Endothelial cell of umbilical vein (primary cell): ENCODE data around the gene ASTN1. TPM values are rescaled to one million over a fixed set of nuclear protein-coding genes. Genes with fewer than 3 reads are reported as not detected.

Source experiments
- BruUV-seq: library from RNA; stranded (reverse); fragments of 400-500 nt; replicated peaks from 2 replicates; lab custom pipeline; 2021; lab: Mats Ljungman, UMichigan
- CTCF ChIA-PET: fragments of 300-600, 350-600 bp; sonication (Branson Sonifier 250); formaldehyde crosslinking; loops from one replicate; lab custom pipeline; 2021; ENCODE audit warnings: antibody characterized with exemption, inconsistent platforms; lab: Charles Lee
- POLR2A ChIA-PET: fragments of 300-600, 350-600 bp; sonication (Branson Sonifier 250); formaldehyde crosslinking; loops from one replicate; lab custom pipeline; 2021; ENCODE audit warnings: antibody characterized with exemption, inconsistent platforms; lab: Charles Lee
- DNase-seq: peaks from one replicate; pipeline ENCODE4 v3.0.0-alpha.2; 2011; ENCODE audit warnings: low read depth, low spot score
- FAIRE-seq: peaks from 2 replicates; lab custom pipeline; 2011; peaks lifted over from hg19 to GRCh38; lab: Jason Lieb, UNC
- H2AFZ ChIP-seq: 2 replicates; pipeline ENCODE4 v1.6.0; 2012; ENCODE audit warnings: low read depth, low read length, control low read depth, inconsistent platforms
- H3K27ac ChIP-seq: 2 replicates; pipeline ENCODE4 v1.5.1; 2011; ENCODE audit warnings: low read depth, mild to moderate bottlenecking, control low read depth, low read length, moderate library complexity; ENCODE audit not compliant: insufficient read depth
- H3K27me3 ChIP-seq, 2 experiments: 2 replicates each; pipeline versions ENCODE4 v1.6.0 to v1.6.1; 2011; ENCODE audit warnings: low read length in 2 of 2, mixed read lengths in 1 of 2; ENCODE audit not compliant: control insufficient read depth in 2 of 2, insufficient read depth in 2 of 2
- H3K36me3 ChIP-seq, 2 experiments: 2 replicates in 1 of 2; 3 replicates in 1 of 2; pipeline ENCODE4 v1.5.1; 2011; ENCODE audit warnings: low read length in 2 of 2, mild to moderate bottlenecking in 1 of 2, moderate library complexity in 1 of 2; ENCODE audit not compliant: control insufficient read depth in 2 of 2, insufficient read depth in 2 of 2; ENCODE audit errors: extremely low read depth in 1 of 2
- H3K4me1 ChIP-seq: 3 replicates; pipeline ENCODE4 v1.5.1; 2011; ENCODE audit warnings: mild to moderate bottlenecking, low read length; ENCODE audit not compliant: control insufficient read depth, insufficient read depth; ENCODE audit errors: extremely low read depth
- H3K4me2 ChIP-seq: 2 replicates; pipeline ENCODE4 v1.6.1; 2011; ENCODE audit warnings: low read length, control low read depth, mixed read lengths; ENCODE audit not compliant: insufficient read depth
- H3K4me3 ChIP-seq, 3 experiments: fragments of 200-600 bp in 1 of 3; sonication (generic), shearing (Covaris generic) in 1 of 3; replicated peaks in 1 of 3; 2 replicates each; pipeline ENCODE4 v1.5.1; 2011 to 2016; ENCODE audit warnings: control low read depth in 3 of 3, low read length in 3 of 3, mild to moderate bottlenecking in 2 of 3, inconsistent platforms in 1 of 3, low read depth in 1 of 3, moderate library complexity in 1 of 3; ENCODE audit not compliant: insufficient read depth in 1 of 3
- H3K79me2 ChIP-seq: 2 replicates; pipeline ENCODE4 v1.6.0; 2012; ENCODE audit warnings: low read length, inconsistent platforms; ENCODE audit not compliant: control insufficient read depth, insufficient read depth
- H3K9ac ChIP-seq: replicated peaks from 2 replicates; pipeline ENCODE3; 2011; ENCODE audit warnings: low read length, control low read depth; ENCODE audit not compliant: insufficient read depth; ENCODE audit errors: extremely low read depth
- H3K9me1 ChIP-seq: replicated peaks from 3 replicates; pipeline ENCODE4 v1.6.0; 2011; ENCODE audit warnings: mild to moderate bottlenecking, low read length; ENCODE audit not compliant: control insufficient read depth, insufficient read depth; ENCODE audit errors: extremely low read depth
- H3K9me3 ChIP-seq: replicated peaks from 2 replicates; pipeline ENCODE4 v1.5.1; 2012; ENCODE audit warnings: low read length, inconsistent platforms; ENCODE audit not compliant: control insufficient read depth, insufficient read depth
- H4K20me1 ChIP-seq: replicated peaks from 2 replicates; pipeline ENCODE3; 2011; ENCODE audit warnings: mild to moderate bottlenecking, low read length; ENCODE audit not compliant: control insufficient read depth, insufficient read depth; ENCODE audit errors: extremely low read depth
- EZH2 ChIP-seq: IDR thresholded peaks from 2 replicates; pipeline ENCODE4 v1.6.1; 2012; ENCODE audit warnings: borderline replicate concordance, low read depth, mild to moderate bottlenecking, moderate library complexity, low read length, inconsistent platforms; ENCODE audit not compliant: severe bottlenecking
- FOS ChIP-seq: IDR thresholded peaks from 2 replicates; pipeline ENCODE4 v1.6.1; 2011; ENCODE audit warnings: mild to moderate bottlenecking, low read length, moderate library complexity, borderline replicate concordance; ENCODE audit not compliant: insufficient read depth
- GATA2 ChIP-seq: IDR thresholded peaks from 2 replicates; pipeline ENCODE4 v1.7.0; 2011; ENCODE audit warnings: low read depth, mild to moderate bottlenecking, moderate library complexity, mixed read lengths, low read length; ENCODE audit not compliant: insufficient read length, insufficient read depth
- MYC ChIP-seq: IDR thresholded peaks from one replicate; pipeline ENCODE4 v1.6.1; 2011; ENCODE audit warnings: mild to moderate bottlenecking, low read depth, low read length
- POLR2A ChIP-seq: IDR thresholded peaks from 2 replicates; pipeline ENCODE4 v1.6.1; 2012; ENCODE audit warnings: low read depth, mild to moderate bottlenecking, control low read depth, low read length
- dilution Hi-C: fragments of 300-500 bp; cut with MboI; formaldehyde crosslinking; loops from one replicate; pipeline ENCODE4 v1.15.0; 2019; ENCODE audit warnings: low sequenced_read_pairs; ENCODE audit not compliant: extremely low pct_ligation_motif_present
- intact Hi-C: fragments of 100-400 bp; cut with micrococcal nuclease; formaldehyde crosslinking; loops from one replicate; pipeline ENCODE4 v1.10.0; 2022
- polyA plus RNA-seq, 4 experiments: library from polyadenylated mRNA; depleted of rRNA in 3 of 4; stranded (reverse) in 3 of 4; unstranded in 1 of 4; fragments of >200 nt; gene quantifications; 2 replicates each; pipeline versions ENCODE4 v1.2.1 to v1.2.3, GENCODE V29; 2011 to 2012; ENCODE audit warnings: missing spikeins in 1 of 4
- total RNA-seq: library from RNA; stranded (reverse); gene quantifications from 2 replicates; pipeline ENCODE4 v1.2.3, GENCODE V29; 2021
- TF ChIP-seq, protein P1 (sequence below): IDR thresholded peaks from 2 replicates; pipeline ENCODE4 v1.6.1; 2011; ENCODE audit not compliant: insufficient read depth, insufficient read length
- TF ChIP-seq, protein P2 (sequence below), 2 donors: IDR thresholded peaks; 1 replicate in 1 of 2; 2 replicates in 1 of 2; pipeline ENCODE4 v1.5.1; 2011; ENCODE audit warnings: low read length in 2 of 2, mild to moderate bottlenecking in 2 of 2, moderate library complexity in 2 of 2, control low read depth in 1 of 2, inconsistent platforms in 1 of 2, low read depth in 1 of 2; ENCODE audit not compliant: insufficient read depth in 1 of 2; ENCODE audit errors: extremely low read depth in 1 of 2

Gene ASTN1
- total and polyA plus RNA-seq, 2 donors (not counting 3 experiments of a cell fraction or from before 2014, with no cell fraction given) = 0.04 TPM; not detected in 1

DNA sequence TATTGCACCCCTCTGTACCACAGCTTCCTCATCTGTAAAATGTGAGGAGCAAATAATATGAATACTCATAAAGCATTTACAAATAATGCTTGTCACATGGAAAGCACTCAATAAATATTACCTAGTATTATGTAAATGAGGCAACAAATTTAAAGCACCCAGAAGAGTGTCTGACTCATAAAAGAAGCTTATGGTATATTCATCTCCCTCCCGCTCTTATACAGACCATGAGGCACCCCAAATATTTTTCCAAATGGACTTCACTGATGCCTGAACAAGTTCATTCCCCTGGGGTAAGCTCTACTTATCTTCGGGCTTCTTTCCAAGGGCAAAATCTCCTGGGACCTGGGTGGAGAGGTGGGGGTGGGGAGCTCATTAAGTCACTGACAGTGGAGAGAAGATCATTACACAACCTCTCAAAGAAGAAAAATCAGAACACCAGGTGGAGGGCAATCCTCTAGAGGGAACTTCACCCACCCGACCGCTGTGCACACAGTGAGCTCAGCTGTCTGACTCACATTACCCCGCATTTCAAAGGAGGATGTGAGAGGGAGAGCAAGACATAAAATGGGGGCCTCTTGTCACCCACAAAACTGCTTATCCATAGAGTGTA lies 166.2 kb downstream of the ASTN1 start:
- H2AFZ ChIP-seq = no peak overlapping the region
- intact Hi-C loops (no loop called here), dilution Hi-C loops (no loop called here)
- BruUV-seq = no TSS peak
- H3K9ac ChIP-seq = no peak overlapping the region
- ChIA-PET POLR2A (no interaction called here), CTCF (no interaction called here)
- no peaks in the 10 kb centered on the region for H3K9me3 ChIP-seq
- H4K20me1 ChIP-seq = no peaks in the 10 kb centered on the region
- H3K4me1 ChIP-seq = no peaks in the 10 kb centered on the region
- no peak for DNase-seq
- FAIRE-seq = no peak
- no peak overlapping the region for H3K4me3 ChIP-seq
- H3K27ac ChIP-seq = no peak overlapping the region
- no peaks in the 10 kb centered on the region for H3K79me2 ChIP-seq
- H3K36me3 ChIP-seq = no peaks in the 10 kb centered on the region
- no peaks in the 10 kb centered on the region for H3K27me3 ChIP-seq
- no peak for TF ChIP-seq POLR2A
- TF ChIP-seq FOS = no peak
- TF ChIP-seq, protein P1, sequence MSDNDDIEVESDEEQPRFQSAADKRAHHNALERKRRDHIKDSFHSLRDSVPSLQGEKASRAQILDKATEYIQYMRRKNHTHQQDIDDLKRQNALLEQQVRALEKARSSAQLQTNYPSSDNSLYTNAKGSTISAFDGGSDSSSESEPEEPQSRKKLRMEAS = no peak
- TF ChIP-seq EZH2 = no peak
- TF ChIP-seq GATA2 = no peak
- TF ChIP-seq, protein P2, sequence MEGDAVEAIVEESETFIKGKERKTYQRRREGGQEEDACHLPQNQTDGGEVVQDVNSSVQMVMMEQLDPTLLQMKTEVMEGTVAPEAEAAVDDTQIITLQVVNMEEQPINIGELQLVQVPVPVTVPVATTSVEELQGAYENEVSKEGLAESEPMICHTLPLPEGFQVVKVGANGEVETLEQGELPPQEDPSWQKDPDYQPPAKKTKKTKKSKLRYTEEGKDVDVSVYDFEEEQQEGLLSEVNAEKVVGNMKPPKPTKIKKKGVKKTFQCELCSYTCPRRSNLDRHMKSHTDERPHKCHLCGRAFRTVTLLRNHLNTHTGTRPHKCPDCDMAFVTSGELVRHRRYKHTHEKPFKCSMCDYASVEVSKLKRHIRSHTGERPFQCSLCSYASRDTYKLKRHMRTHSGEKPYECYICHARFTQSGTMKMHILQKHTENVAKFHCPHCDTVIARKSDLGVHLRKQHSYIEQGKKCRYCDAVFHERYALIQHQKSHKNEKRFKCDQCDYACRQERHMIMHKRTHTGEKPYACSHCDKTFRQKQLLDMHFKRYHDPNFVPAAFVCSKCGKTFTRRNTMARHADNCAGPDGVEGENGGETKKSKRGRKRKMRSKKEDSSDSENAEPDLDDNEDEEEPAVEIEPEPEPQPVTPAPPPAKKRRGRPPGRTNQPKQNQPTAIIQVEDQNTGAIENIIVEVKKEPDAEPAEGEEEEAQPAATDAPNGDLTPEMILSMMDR (IDR thresholded peaks at IDR 0.05; ENCODE audit: extremely low read depth in 1 of 2, insufficient read depth in 1 of 2, low read depth in 1 of 2, low read length in 2 of 2) = no peak
- TF ChIP-seq MYC = no peak
- H3K9me1 ChIP-seq = no peaks in the 10 kb centered on the region
- H3K4me2 ChIP-seq = no peak overlapping the region
